ENCODE data around the gene TRIL. TPM values are rescaled to one million over a fixed set of nuclear protein-coding genes. Genes with fewer than 3 reads are reported as not detected.
A peak's percentile ranks its signal among the peaks of the same experiment; 100 is the strongest.

The TRIL gene
- total and polyA plus RNA-seq, 8 donors, result 0.14 to 2.2 (median 0.41) TPM

- TF ChIP-seq CTCF (IDR thresholded peaks at IDR 0.05), result peak; percentile 70 to 83 (median 74)
- 2% methylated on average over 22 of the region's 22 CpGs for WGBS, 2 donors
- Histone ChIP-seq H3K4me1 (peaks cover 0 to 9% (median 4%) of the 10 kb centered on the region in 3 donors), H3K4me3 (peak overlapping the region; percentile 11 to 50 (median 38)), H3K27ac (no peak overlapping the region), H3K27me3 (peaks cover 0 to 5% (median 0%) of the 10 kb centered on the region in 4 donors), H3K9me3 (no peaks in the 10 kb centered on the region), H3K36me3 (no peaks in the 10 kb centered on the region)
- DNase-seq (peak in 5 of 6 donors; percentile 40 to 68 (median 65)), FAIRE-seq (no peak), ATAC-seq (peak; percentile 75 to 94 (median 92))
- intact Hi-C loops (cut with DNase I), result loop anchor here in 2 of 3 donors (5.0 to 10.0 kb wide), 3 partner anchors 175 to 480 kb away; no protein-coding TSS in a partner anchor
Measured at GRCh38 chr7:28926871-28927597, 31.1 kb downstream of the TRIL start.

GRCh38 chr7:28922624-28923331 lies 35.4 kb downstream of the TRIL start:
- ATAC-seq (peak; percentile 83 to 88 (median 84)), DNase-seq (peak in 5 of 6 donors; percentile 23 to 82 (median 58)), FAIRE-seq (peak; percentile 53)
- 2% methylated on average over 7 of the region's 7 CpGs for WGBS, 2 donors
- H3K9me3 ChIP-seq, result no peaks in the 10 kb centered on the region
- no peak overlapping the region for H3K4me3 ChIP-seq
- H3K27me3 ChIP-seq, result peaks cover 0 to 5% (median 0%) of the 10 kb centered on the region in 4 donors
- no peaks in the 10 kb centered on the region for H3K36me3 ChIP-seq
- intact Hi-C loops (cut with DNase I), result loop anchor here in 2 of 3 donors (5.0 to 10.0 kb wide), 2 partner anchors 185 to 482 kb away; no protein-coding TSS in a partner anchor
- peaks cover 0 to 9% (median 6%) of the 10 kb centered on the region in 3 donors for H3K4me1 ChIP-seq
- TF ChIP-seq CTCF (IDR thresholded peaks at IDR 0.05), result peak; percentile 63 to 87 (median 76)
- no peak overlapping the region for H3K27ac ChIP-seq

- intact Hi-C loops (cut with DNase I), result loop anchor here in 2 of 3 donors (5.0 to 10.0 kb wide), 2 partner anchors 185 to 483 kb away; no protein-coding TSS in a partner anchor
- Histone ChIP-seq H3K9me3 (no peaks in the 10 kb centered on the region), H3K27me3 (peaks cover 0 to 5% (median 0%) of the 10 kb centered on the region in 4 donors), H3K27ac (no peak overlapping the region), H3K4me3 (no peak overlapping the region), H3K36me3 (no peaks in the 10 kb centered on the region), H3K4me1 (peaks cover 0 to 9% (median 6%) of the 10 kb centered on the region in 3 donors)
- peak; percentile 53 to 87 (median 74) for TF ChIP-seq CTCF (IDR thresholded peaks at IDR 0.05)
- FAIRE-seq, result peak; percentile 81
- 0% methylated on average over 4 of the region's 4 CpGs for WGBS, 2 donors
- DNase-seq, result peak in 3 of 6 donors; percentile 21 to 53 (median 48)
- peak; percentile 94 to 99 (median 98) for ATAC-seq
Measured at GRCh38 chr7:28921822-28922221, 36.3 kb downstream of the TRIL start.

- Histone ChIP-seq H3K27ac (no peak overlapping the region), H3K9me3 (no peaks in the 10 kb centered on the region), H3K36me3 (no peaks in the 10 kb centered on the region), H3K27me3 (peaks cover 0 to 3% (median 0%) of the 10 kb centered on the region in 4 donors), H3K4me1 (peaks cover 0 to 9% (median 6%) of the 10 kb centered on the region in 3 donors), H3K4me3 (no peak overlapping the region)
- 80 to 86% methylated on average over 6 of the region's 6 CpGs for WGBS, 2 donors
- no peak for TF ChIP-seq CTCF (IDR thresholded peaks at IDR 0.05)
- DNase-seq (no peak), ATAC-seq (no peak), FAIRE-seq (no peak)
- intact Hi-C loops (cut with DNase I), result loop anchor here in 2 of 3 donors (5.0 to 10.0 kb wide), 2 partner anchors 187 to 484 kb away; no protein-coding TSS in a partner anchor
Measured at GRCh38 chr7:28920424-28920823, 37.7 kb downstream of the TRIL start.

Data from pancreas (tissue), 10 donors.